Measurements from ENCODE around the gene ZMAT5. TPM values are rescaled to one million over a fixed set of nuclear protein-coding genes. Genes with fewer than 3 reads are reported as not detected.

ZMAT5 gene
- total and polyA plus RNA-seq, 2 of the 13 experiments (the other 11 are each of a cell fraction or from before 2014, with no cell fraction given): 20.7 to 27.8 TPM

- TF ChIP-seq ZBTB33 (CRISPR knock-in tag; IDR thresholded peaks at IDR 0.05): peak; percentile 63; the same call in 1 of the 2 replicates
- TF ChIP-seq ZNF367 (CRISPR knock-in tag; IDR thresholded peaks at IDR 0.05; ENCODE audit: borderline replicate concordance): no peak
- no peak for TF ChIP-seq E2F1 (CRISPR knock-in tag; IDR thresholded peaks at IDR 0.05)
- TF ChIP-seq HNF1A (IDR thresholded peaks at IDR 0.05; ENCODE audit: low read depth): no peak
- peak; percentile 48; the same call in 1 of the 2 replicates for TF ChIP-seq HNF1A (CRISPR knock-in tag; IDR thresholded peaks at IDR 0.05; ENCODE audit: borderline replicate concordance)
- no peak for TF ChIP-seq RFX3 (CRISPR knock-in tag; IDR thresholded peaks at IDR 0.05)
- TF ChIP-seq ZBTB8A (CRISPR knock-in tag; IDR thresholded peaks at IDR 0.05; ENCODE audit: borderline replicate concordance, low read depth): no peak
- 0 out of 2 replicates have a peak, but pooled peaks have one; percentile 48 for TF ChIP-seq KDM5B (CRISPR knock-in tag; IDR thresholded peaks at IDR 0.05; ENCODE audit: borderline replicate concordance)
- TF ChIP-seq, protein P1, sequence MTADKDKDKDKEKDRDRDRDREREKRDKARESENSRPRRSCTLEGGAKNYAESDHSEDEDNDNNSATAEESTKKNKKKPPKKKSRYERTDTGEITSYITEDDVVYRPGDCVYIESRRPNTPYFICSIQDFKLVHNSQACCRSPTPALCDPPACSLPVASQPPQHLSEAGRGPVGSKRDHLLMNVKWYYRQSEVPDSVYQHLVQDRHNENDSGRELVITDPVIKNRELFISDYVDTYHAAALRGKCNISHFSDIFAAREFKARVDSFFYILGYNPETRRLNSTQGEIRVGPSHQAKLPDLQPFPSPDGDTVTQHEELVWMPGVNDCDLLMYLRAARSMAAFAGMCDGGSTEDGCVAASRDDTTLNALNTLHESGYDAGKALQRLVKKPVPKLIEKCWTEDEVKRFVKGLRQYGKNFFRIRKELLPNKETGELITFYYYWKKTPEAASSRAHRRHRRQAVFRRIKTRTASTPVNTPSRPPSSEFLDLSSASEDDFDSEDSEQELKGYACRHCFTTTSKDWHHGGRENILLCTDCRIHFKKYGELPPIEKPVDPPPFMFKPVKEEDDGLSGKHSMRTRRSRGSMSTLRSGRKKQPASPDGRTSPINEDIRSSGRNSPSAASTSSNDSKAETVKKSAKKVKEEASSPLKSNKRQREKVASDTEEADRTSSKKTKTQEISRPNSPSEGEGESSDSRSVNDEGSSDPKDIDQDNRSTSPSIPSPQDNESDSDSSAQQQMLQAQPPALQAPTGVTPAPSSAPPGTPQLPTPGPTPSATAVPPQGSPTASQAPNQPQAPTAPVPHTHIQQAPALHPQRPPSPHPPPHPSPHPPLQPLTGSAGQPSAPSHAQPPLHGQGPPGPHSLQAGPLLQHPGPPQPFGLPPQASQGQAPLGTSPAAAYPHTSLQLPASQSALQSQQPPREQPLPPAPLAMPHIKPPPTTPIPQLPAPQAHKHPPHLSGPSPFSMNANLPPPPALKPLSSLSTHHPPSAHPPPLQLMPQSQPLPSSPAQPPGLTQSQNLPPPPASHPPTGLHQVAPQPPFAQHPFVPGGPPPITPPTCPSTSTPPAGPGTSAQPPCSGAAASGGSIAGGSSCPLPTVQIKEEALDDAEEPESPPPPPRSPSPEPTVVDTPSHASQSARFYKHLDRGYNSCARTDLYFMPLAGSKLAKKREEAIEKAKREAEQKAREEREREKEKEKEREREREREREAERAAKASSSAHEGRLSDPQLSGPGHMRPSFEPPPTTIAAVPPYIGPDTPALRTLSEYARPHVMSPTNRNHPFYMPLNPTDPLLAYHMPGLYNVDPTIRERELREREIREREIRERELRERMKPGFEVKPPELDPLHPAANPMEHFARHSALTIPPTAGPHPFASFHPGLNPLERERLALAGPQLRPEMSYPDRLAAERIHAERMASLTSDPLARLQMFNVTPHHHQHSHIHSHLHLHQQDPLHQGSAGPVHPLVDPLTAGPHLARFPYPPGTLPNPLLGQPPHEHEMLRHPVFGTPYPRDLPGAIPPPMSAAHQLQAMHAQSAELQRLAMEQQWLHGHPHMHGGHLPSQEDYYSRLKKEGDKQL (CRISPR knock-in tag; IDR thresholded peaks at IDR 0.05; ENCODE audit: low read depth): no peak
- peak in 1 of 2 experiments; percentile 58; a peak in 1 of 4 replicates for TF ChIP-seq ATF4 (CRISPR knock-in tag; IDR thresholded peaks at IDR 0.05)
- peak; percentile 13; the same call in 1 of the 2 replicates for TF ChIP-seq MAX (IDR thresholded peaks at IDR 0.05)
- TF ChIP-seq, protein P2, sequence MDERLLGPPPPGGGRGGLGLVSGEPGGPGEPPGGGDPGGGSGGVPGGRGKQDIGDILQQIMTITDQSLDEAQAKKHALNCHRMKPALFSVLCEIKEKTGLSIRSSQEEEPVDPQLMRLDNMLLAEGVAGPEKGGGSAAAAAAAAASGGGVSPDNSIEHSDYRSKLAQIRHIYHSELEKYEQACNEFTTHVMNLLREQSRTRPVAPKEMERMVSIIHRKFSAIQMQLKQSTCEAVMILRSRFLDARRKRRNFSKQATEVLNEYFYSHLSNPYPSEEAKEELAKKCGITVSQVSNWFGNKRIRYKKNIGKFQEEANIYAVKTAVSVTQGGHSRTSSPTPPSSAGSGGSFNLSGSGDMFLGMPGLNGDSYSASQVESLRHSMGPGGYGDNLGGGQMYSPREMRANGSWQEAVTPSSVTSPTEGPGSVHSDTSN (CRISPR knock-in tag; IDR thresholded peaks at IDR 0.05): no peak
- peak; percentile 37; the same call in 1 of the 2 replicates for TF ChIP-seq SOX5 (CRISPR knock-in tag; IDR thresholded peaks at IDR 0.05; ENCODE audit: borderline replicate concordance)
These were observed 32.4 kb upstream of the ZMAT5 start (continued) for GRCh38 chr22:29799217-29799680.
